ENCODE data around the gene TMPRSS11B. TPM values are rescaled to one million over a fixed set of nuclear protein-coding genes. Genes with fewer than 3 reads are reported as not detected.

The TMPRSS11B gene
- total RNA-seq, 4 donors from 2014 or later: not detected

- DNase-seq (ENCODE audit: low spot score in 2 of 2): no peak
- intact Hi-C loops (cut with DNase I; ENCODE audit: low total_unique reads): loop anchor here (10.0 kb wide), 1 partner anchor 182 kb away; no protein-coding TSS in a partner anchor
- no peak overlapping the region for H3K4me3 ChIP-seq (ENCODE audit: low read depth, poor library complexity, severe bottlenecking)
- TF ChIP-seq POLR2A (IDR thresholded peaks at IDR 0.05) (no peak), CTCF (IDR thresholded peaks at IDR 0.05) (no peak)
- 44 to 53% methylated on average over 2 of the region's 2 CpGs for WGBS, 2 donors
These were observed 68.6 kb downstream of the TMPRSS11B start for GRCh38 chr4:68176904-68177303.

Other genes starting within 250 kb of the TMPRSS11B start
- gene TMPRSS11F, start 115.8 kb downstream of the TMPRSS11B start, total RNA-seq: 10 to 100 TPM; 12.6 to 29.7 (median 20.1) TPM
- 100 to 1,000 TPM in 2 of 4 donors, 10 to 100 TPM in 2; 57.1 to 117 (median 88.0) TPM for gene YTHDC1, start 104.4 kb upstream of the TMPRSS11B start, total RNA-seq
- gene TMPRSS11E, start 201.8 kb upstream of the TMPRSS11B start, total RNA-seq: 10 to 100 TPM in 1 of 4 donors, 1 to 10 TPM in 3; 2.3 to 11.9 (median 6.4) TPM